Measurements from ENCODE around the gene P4HA2.

P4HA2 gene

GRCh38 chr5:132265336-132266030 lies 37.8 kb upstream of the P4HA2 start:
- Histone ChIP-seq H3K79me2 (ENCODE audit: insufficient read depth, low read length) (no peaks in the 10 kb centered on the region), H3K27me3 (ENCODE audit: low read length) (no peaks in the 10 kb centered on the region), H3K4me2 (ENCODE audit: low read depth, low read length, poor library complexity, severe bottlenecking) (no peak overlapping the region), H4K20me1 (ENCODE audit: low read depth, low read length) (no peaks in the 10 kb centered on the region), H3K4me3 (ENCODE audit: insufficient read depth, low read length, poor library complexity, severe bottlenecking) (no peak overlapping the region), H3F3A (ENCODE audit: insufficient read depth) (no peaks in the 10 kb centered on the region), H3K9me2 (replicated peaks; ENCODE audit: insufficient read depth, low read length) (no peaks in the 10 kb centered on the region), H2AFZ (ENCODE audit: low read depth, low read length, severe bottlenecking) (no peak overlapping the region), H3K9ac (ENCODE audit: low read length) (no peak overlapping the region), H3K36me3 (ENCODE audit: low read length) (no peaks in the 10 kb centered on the region), H3K9me3 (ENCODE audit: insufficient read depth, low read length) (no peaks in the 10 kb centered on the region), H3K27ac (ENCODE audit: low read depth, low read length) (no peak overlapping the region)
- TF ChIP-seq CTCF (IDR thresholded peaks at IDR 0.05; ENCODE audit: insufficient read depth, low read length, poor library complexity, severe bottlenecking) (no peak), EZH2phosphoT487 (conservative IDR thresholded peaks at IDR 0.05; ENCODE audit: low read length) (no peak)

- no peaks in the 10 kb centered on the region for H4K20me1 ChIP-seq (ENCODE audit: low read depth, low read length)
- H3K9me3 ChIP-seq (ENCODE audit: insufficient read depth, low read length) = no peaks in the 10 kb centered on the region
- H3K9ac ChIP-seq (ENCODE audit: low read length) = no peak overlapping the region
- no peak overlapping the region for H3K4me3 ChIP-seq (ENCODE audit: insufficient read depth, low read length, poor library complexity, severe bottlenecking)
- H3K9me2 ChIP-seq (replicated peaks; ENCODE audit: insufficient read depth, low read length) = no peaks in the 10 kb centered on the region
- H2AFZ ChIP-seq (ENCODE audit: low read depth, low read length, severe bottlenecking) = no peak overlapping the region
- H3K4me2 ChIP-seq (ENCODE audit: low read depth, low read length, poor library complexity, severe bottlenecking) = no peak overlapping the region
- no peak for TF ChIP-seq CTCF (IDR thresholded peaks at IDR 0.05; ENCODE audit: insufficient read depth, low read length, poor library complexity, severe bottlenecking)
- TF ChIP-seq EZH2phosphoT487 (conservative IDR thresholded peaks at IDR 0.05; ENCODE audit: low read length) = no peak
- no peak overlapping the region for H3K27ac ChIP-seq (ENCODE audit: low read depth, low read length)
- H3F3A ChIP-seq (ENCODE audit: insufficient read depth) = no peaks in the 10 kb centered on the region
- H3K27me3 ChIP-seq (ENCODE audit: low read length) = no peaks in the 10 kb centered on the region
- no peaks in the 10 kb centered on the region for H3K36me3 ChIP-seq (ENCODE audit: low read length)
- H3K79me2 ChIP-seq (ENCODE audit: insufficient read depth, low read length) = no peaks in the 10 kb centered on the region
These were observed 37.1 kb upstream of the P4HA2 start for GRCh38 chr5:132264546-132265335.

GRCh38 chr5:132263548-132264261 lies 36.1 kb upstream of the P4HA2 start:
- Histone ChIP-seq H3K27me3 (ENCODE audit: low read length) (no peaks in the 10 kb centered on the region), H3K9me2 (replicated peaks; ENCODE audit: insufficient read depth, low read length) (no peaks in the 10 kb centered on the region), H2AFZ (ENCODE audit: low read depth, low read length, severe bottlenecking) (no peak overlapping the region), H3K9ac (ENCODE audit: low read length) (no peak overlapping the region), H3K4me3 (ENCODE audit: insufficient read depth, low read length, poor library complexity, severe bottlenecking) (no peak overlapping the region), H4K20me1 (ENCODE audit: low read depth, low read length) (no peaks in the 10 kb centered on the region), H3K79me2 (ENCODE audit: insufficient read depth, low read length) (no peaks in the 10 kb centered on the region), H3K27ac (ENCODE audit: low read depth, low read length) (no peak overlapping the region), H3F3A (ENCODE audit: insufficient read depth) (no peaks in the 10 kb centered on the region), H3K4me2 (ENCODE audit: low read depth, low read length, poor library complexity, severe bottlenecking) (no peak overlapping the region), H3K9me3 (ENCODE audit: insufficient read depth, low read length) (no peaks in the 10 kb centered on the region), H3K36me3 (ENCODE audit: low read length) (no peaks in the 10 kb centered on the region)
- TF ChIP-seq EZH2phosphoT487 (conservative IDR thresholded peaks at IDR 0.05; ENCODE audit: low read length) = no peak
- no peak for TF ChIP-seq CTCF (IDR thresholded peaks at IDR 0.05; ENCODE audit: insufficient read depth, low read length, poor library complexity, severe bottlenecking)
